H1 (cell line): Measurements from ENCODE around the gene HBS1L. TPM values are rescaled to one million over a fixed set of nuclear protein-coding genes. Genes with fewer than 3 reads are reported as not detected.

ENCODE experiments used
- CTCF ChIA-PET: fragments of 300-600 bp; sonication (Branson Sonifier 250); formaldehyde crosslinking; loops from one replicate; lab custom pipeline; 2021; ENCODE audit not compliant: partially characterized antibody; lab: Charles Lee
- POLR2A ChIA-PET: fragments of 300-600 bp; sonication (Branson Sonifier 250); formaldehyde crosslinking; loops from one replicate; lab custom pipeline; 2021; ENCODE audit warnings: inconsistent platforms; ENCODE audit not compliant: partially characterized antibody; lab: Charles Lee
- DNase-seq, 2 experiments: peaks; one replicate each; pipeline versions ENCODE4 v3.0.0 to v3.0.0-alpha.2; 2010 to 2022; ENCODE audit warnings: low spot score in 2 of 2, low read depth in 1 of 2, mixed read lengths in 1 of 2
- FAIRE-seq: peaks from 2 replicates; lab custom pipeline; 2011; peaks lifted over from hg19 to GRCh38; lab: Jason Lieb, UNC
- H2AFZ ChIP-seq: 2 replicates; pipeline ENCODE4 v1.8.1; 2012; ENCODE audit warnings: low read length, inconsistent platforms
- H2AK5ac ChIP-seq: 2 replicates; pipeline ENCODE4 v1.6.1; 2013; ENCODE audit warnings: low read depth, low read length
- H2BK120ac ChIP-seq: replicated peaks from 2 replicates; pipeline ENCODE3; 2013; ENCODE audit warnings: low read depth, low read length, inconsistent platforms
- H2BK12ac ChIP-seq: 2 replicates; pipeline ENCODE4 v1.6.1; 2013; ENCODE audit warnings: low read depth, low read length
- H2BK15ac ChIP-seq: 2 replicates; pipeline ENCODE4 v1.6.1; 2013; ENCODE audit warnings: low read length
- H2BK20ac ChIP-seq: 2 replicates; pipeline ENCODE4 v1.6.1; 2013; ENCODE audit warnings: low read length
- H2BK5ac ChIP-seq: 2 replicates; pipeline ENCODE4 v1.6.1; 2013; ENCODE audit warnings: low read depth, low read length
- H3K14ac ChIP-seq: 2 replicates; pipeline ENCODE4 v1.6.1; 2013; ENCODE audit warnings: inconsistent platforms; ENCODE audit not compliant: insufficient read length
- H3K18ac ChIP-seq: 2 replicates; pipeline ENCODE4 v1.6.1; 2013; ENCODE audit warnings: low read length; ENCODE audit errors: extremely low read depth
- H3K23ac ChIP-seq: 2 replicates; pipeline ENCODE4 v1.6.1; 2013; ENCODE audit warnings: inconsistent platforms; ENCODE audit not compliant: insufficient read length
- H3K23me2 ChIP-seq: 2 replicates; pipeline ENCODE4 v1.6.1; 2013; ENCODE audit warnings: low read depth, low read length
- H3K27ac ChIP-seq: 2 replicates; pipeline ENCODE4 v1.6.1; 2011; ENCODE audit warnings: low read depth, low read length, inconsistent platforms
- H3K27me3 ChIP-seq, 4 experiments: replicated peaks in 1 of 4; 1 replicate in 1 of 4; 2 replicates in 3 of 4; pipeline versions ENCODE4 v1.6.1 to v1.8.1; 2011 to 2013; ENCODE audit warnings: low read length in 3 of 4, mild to moderate bottlenecking in 3 of 4, inconsistent platforms in 2 of 4, mixed read lengths in 2 of 4, moderate library complexity in 1 of 4; ENCODE audit not compliant: control insufficient read depth in 3 of 4, insufficient read depth in 3 of 4; ENCODE audit errors: extremely low read depth in 1 of 4
- H3K36me3 ChIP-seq, 4 experiments: 2 replicates each; pipeline versions ENCODE4 v1.6.1 to v1.8.1; 2011 to 2013; ENCODE audit warnings: mild to moderate bottlenecking in 4 of 4, low read length in 3 of 4, moderate library complexity in 2 of 4, control low read depth in 1 of 4, inconsistent platforms in 1 of 4; ENCODE audit not compliant: insufficient read depth in 4 of 4, control insufficient read depth in 2 of 4
- H3K4ac ChIP-seq: replicated peaks from 2 replicates; pipeline ENCODE3; 2013; ENCODE audit warnings: low read length, low read depth, mixed read lengths, inconsistent platforms; ENCODE audit not compliant: insufficient read length
- H3K4me1 ChIP-seq, 4 experiments: replicated peaks in 1 of 4; 1 replicate in 1 of 4; 2 replicates in 3 of 4; pipeline versions ENCODE4 v1.6.1 to v1.8.1; 2011 to 2013; ENCODE audit warnings: low read length in 3 of 4, inconsistent platforms in 2 of 4, mixed read lengths in 1 of 4; ENCODE audit not compliant: insufficient read depth in 4 of 4, control insufficient read depth in 3 of 4
- H3K4me2 ChIP-seq, 2 experiments: 2 replicates each; pipeline versions ENCODE4 v1.6.1 to v1.8.1; 2011 to 2013; ENCODE audit warnings: low read depth in 2 of 2, low read length in 2 of 2, control low read depth in 1 of 2, inconsistent platforms in 1 of 2, mild to moderate bottlenecking in 1 of 2; ENCODE audit not compliant: insufficient read depth in 1 of 2
- H3K4me3 ChIP-seq, 4 experiments: fragments of 200-600, 300-600 bp in 1 of 4; sonication (generic), shearing (Covaris generic), sonication (Bioruptor Twin) in 1 of 4; 2 replicates each; pipeline versions ENCODE4 v1.5.1 to v1.8.1; 2011 to 2016; ENCODE audit warnings: low read length in 4 of 4, low read depth in 3 of 4, control low read depth in 2 of 4, inconsistent platforms in 2 of 4, mild to moderate bottlenecking in 2 of 4, mixed read lengths in 1 of 4, moderate library complexity in 1 of 4; ENCODE audit not compliant: insufficient read depth in 2 of 4; ENCODE audit errors: extremely low read depth in 1 of 4
- H3K56ac ChIP-seq: replicated peaks from 2 replicates; pipeline ENCODE3; 2013; ENCODE audit warnings: low read depth, mild to moderate bottlenecking, mixed read lengths, low read length, inconsistent platforms; ENCODE audit not compliant: insufficient read length
- H3K79me1 ChIP-seq: 2 replicates; pipeline ENCODE4 v1.6.1; 2013; ENCODE audit warnings: low read depth, low read length, control low read depth
- H3K79me2 ChIP-seq, 2 experiments: 2 replicates each; pipeline versions ENCODE4 v1.6.1 to v1.8.1; 2012 to 2013; ENCODE audit warnings: low read length in 2 of 2, mild to moderate bottlenecking in 2 of 2, inconsistent platforms in 1 of 2; ENCODE audit not compliant: insufficient read depth in 2 of 2, control insufficient read depth in 1 of 2
- H3K9ac ChIP-seq, 4 experiments: replicated peaks in 1 of 4; 1 replicate in 1 of 4; 2 replicates in 3 of 4; pipeline versions ENCODE4 v1.6.1 to v1.8.1; 2011 to 2013; ENCODE audit warnings: low read depth in 3 of 4, low read length in 3 of 4, control low read depth in 2 of 4, mild to moderate bottlenecking in 2 of 4, moderate library complexity in 2 of 4, inconsistent platforms in 1 of 4; ENCODE audit errors: extremely low read depth in 1 of 4
- H3K9me3 ChIP-seq, 2 experiments: 2 replicates each; pipeline versions ENCODE4 v1.6.1 to v1.8.1; 2012 to 2013; ENCODE audit warnings: mild to moderate bottlenecking in 2 of 2, moderate library complexity in 2 of 2, control low read depth in 1 of 2, inconsistent platforms in 1 of 2, low read depth in 1 of 2, low read length in 1 of 2, mixed read lengths in 1 of 2; ENCODE audit not compliant: insufficient read depth in 2 of 2
- H4K20me1 ChIP-seq, 2 experiments: replicated peaks in 1 of 2; 2 replicates each; pipeline versions ENCODE3 to v1.8.1; 2011 to 2013; ENCODE audit warnings: inconsistent platforms in 2 of 2, low read length in 2 of 2, mild to moderate bottlenecking in 1 of 2; ENCODE audit not compliant: insufficient read depth in 2 of 2, control insufficient read depth in 1 of 2
- H4K5ac ChIP-seq: 2 replicates; pipeline ENCODE4 v1.6.1; 2013; ENCODE audit warnings: low read length, low read depth, mixed read lengths, inconsistent platforms; ENCODE audit not compliant: insufficient read length
- H4K8ac ChIP-seq: 2 replicates; pipeline ENCODE4 v1.8.0; 2013; ENCODE audit warnings: mild to moderate bottlenecking, moderate library complexity, low read length, inconsistent platforms; ENCODE audit not compliant: insufficient read depth; ENCODE audit errors: extremely low read depth
- H4K91ac ChIP-seq: replicated peaks from 2 replicates; pipeline ENCODE3; 2013; ENCODE audit warnings: low read length, mixed read lengths, inconsistent platforms; ENCODE audit not compliant: insufficient read length
- ASH2L ChIP-seq: fragments of 200-600, 300-600 bp; sonication (generic); IDR thresholded peaks from one replicate; pipeline ENCODE4 v1.7.1; 2017; ENCODE audit warnings: low read length
- CBX5 ChIP-seq: fragments of 300-800, 300-1000 bp; sonication (generic); IDR thresholded peaks from 2 replicates; pipeline ENCODE4 v1.7.1; 2016; ENCODE audit warnings: antibody characterized with exemption, low read length, low read depth
- CBX8 ChIP-seq: fragments of 300-800, 300-1000 bp; sonication (generic); IDR thresholded peaks from 2 replicates; pipeline ENCODE4 v1.7.1; 2016; ENCODE audit warnings: low read depth, low read length, borderline replicate concordance
- CTBP2 ChIP-seq: IDR thresholded peaks from 2 replicates; pipeline ENCODE4 v1.7.0; 2011; ENCODE audit warnings: borderline replicate concordance, mild to moderate bottlenecking, moderate library complexity, mixed read lengths, low read length; ENCODE audit not compliant: insufficient read depth, insufficient read length
- GABPA ChIP-seq: IDR thresholded peaks from 2 replicates; pipeline ENCODE4 v1.6.1; 2011; ENCODE audit warnings: mild to moderate bottlenecking, low read length, moderate library complexity, borderline replicate concordance; ENCODE audit not compliant: insufficient read depth
- HDAC2 ChIP-seq, 2 experiments: fragments of 300-600 bp in 1 of 2; sonication (generic) in 1 of 2; IDR thresholded peaks; 2 replicates each; pipeline ENCODE4 v1.6.1; 2011 to 2012; ENCODE audit warnings: low read depth in 2 of 2, low read length in 2 of 2, mild to moderate bottlenecking in 2 of 2, moderate library complexity in 2 of 2, borderline replicate concordance in 1 of 2, inconsistent platforms in 1 of 2
- RFX5 ChIP-seq: IDR thresholded peaks from 2 replicates; pipeline ENCODE4 v1.6.1; 2011; ENCODE audit warnings: low read depth, low read length, improper control_type of control experiment, borderline replicate concordance
- TAF7 ChIP-seq: optimal IDR thresholded peaks from 2 replicates; pipeline ENCODE3; 2011; ENCODE audit warnings: low read depth, mild to moderate bottlenecking, inconsistent platforms, low read length, moderate library complexity, borderline replicate concordance
- USF2 ChIP-seq: IDR thresholded peaks from 2 replicates; pipeline ENCODE4 v1.6.1; 2011; ENCODE audit warnings: low read length, improper control_type of control experiment
- WGBS, 2 experiments: shearing (Covaris generic) in 1 of 2; methylation state at CpG; one replicate each; pipeline versions ENCODE4 v1.1.6 to v1.1.7; 2013 to 2015; ENCODE audit warnings: low lambda C conversion rate in 2 of 2, mixed read lengths in 2 of 2, inconsistent platforms in 1 of 2, low coverage in 1 of 2, missing lambda C conversion rate in 1 of 2; ENCODE audit not compliant: insufficient replicate concordance in 2 of 2, insufficient coverage in 1 of 2, insufficient read length in 1 of 2; ENCODE audit errors: extremely low coverage in 1 of 2, missing lambda C conversion rate in 1 of 2; 5-methylcytosine and 5-hydroxymethylcytosine counted together
- polyA plus RNA-seq, 7 experiments: library from polyadenylated mRNA; depleted of rRNA in 3 of 7; stranded (reverse) in 5 of 7; unstranded in 2 of 7; fragments of >200 nt in 5 of 7; fragments of 200-250 nt in 2 of 7; gene quantifications; 1 replicate in 5 of 7; 2 replicates in 1 of 7; 4 replicates in 1 of 7; pipeline versions ENCODE4 v1.2.1 to v1.2.3, GENCODE V29; 2011 to 2013; ENCODE audit warnings: missing spikeins in 2 of 7, mixed read lengths in 2 of 7
- total RNA-seq: library from RNA; stranded (reverse); fragmentation: NEBNext Ultra II Directional; extraction: Animal tissue kit (Norgen Biotek cat#: 25700); gene quantifications from 2 replicates; pipeline ENCODE4 v1.2.1, GENCODE V29; 2021

HBS1L gene
- total and polyA plus RNA-seq, 2 of the 8 experiments (the other 6 are each of a cell fraction or from before 2014, with no cell fraction given) = 28.1 to 97.1 TPM

GRCh38 chr6:134936931-134937330 is 117.7 kb downstream of the HBS1L start:
- H3K56ac ChIP-seq = no peak overlapping the region
- no peak overlapping the region for H2AFZ ChIP-seq
- no peak overlapping the region for H3K4ac ChIP-seq
- no peaks in the 10 kb centered on the region for H3K79me2 ChIP-seq
- CTCF ChIA-PET = interaction anchor here (1.1 to 5.0 kb wide), 2 partner anchors 14 to 813 kb away, joined by 4 to 35 read pairs; partner anchors contain the start of gene ALDH8A1
- H3K4me2 ChIP-seq = no peak overlapping the region
- no peak overlapping the region for H3K18ac ChIP-seq
- H3K27ac ChIP-seq = no peak overlapping the region
- H4K20me1 ChIP-seq = no peaks in the 10 kb centered on the region
- H2BK5ac ChIP-seq = no peak overlapping the region
- H3K23me2 ChIP-seq = no peaks in the 10 kb centered on the region
- H2BK15ac ChIP-seq = no peak overlapping the region
- no peak overlapping the region for H2AK5ac ChIP-seq
- no peak overlapping the region for H2BK20ac ChIP-seq
- no peak overlapping the region for H3K23ac ChIP-seq
- WGBS, 2 experiments = 85% methylated on average over 5 of the region's 5 CpGs; no CpG with 5 or more reads in 1 of the 2 experiments
- H3K9me3 ChIP-seq = no peaks in the 10 kb centered on the region
- FAIRE-seq = no peak
- TF ChIP-seq CTBP2 (no peak), CBX8 (no peak), ASH2L (no peak), HDAC2 (IDR thresholded peaks at IDR 0.05; ENCODE audit: borderline replicate concordance in 1 of 2, low read depth in 2 of 2, low read length in 2 of 2) (no peak), CBX5 (no peak), GABPA (no peak), TAF7 (no peak), USF2 (no peak), RFX5 (no peak)
- no peak overlapping the region for H2BK120ac ChIP-seq
- no peaks in the 10 kb centered on the region for H3K27me3 ChIP-seq
- peaks cover 0 to 3% (median 0%) of the 10 kb centered on the region in 4 experiments; a peak in 1 of 7 replicates for H3K4me1 ChIP-seq
- H2BK12ac ChIP-seq = no peak overlapping the region
- no peak overlapping the region for H4K91ac ChIP-seq
- no peak for DNase-seq
- POLR2A ChIA-PET = no interaction called here
- H3K79me1 ChIP-seq = no peaks in the 10 kb centered on the region
- H4K8ac ChIP-seq = no peak overlapping the region
- H3K14ac ChIP-seq = no peak overlapping the region
- H3K36me3 ChIP-seq = no peaks in the 10 kb centered on the region
- H3K4me3 ChIP-seq = no peak overlapping the region
- H4K5ac ChIP-seq = no peak overlapping the region
- no peak overlapping the region for H3K9ac ChIP-seq
